Activated CD4-positive, alpha-beta T cell treated with anti-CD3 and anti-CD28 coated beads for 36 hours (primary cell): ENCODE data around the gene AVEN. TPM values are rescaled to one million over a fixed set of nuclear protein-coding genes. Genes with fewer than 3 reads are reported as not detected.

ENCODE experiments used
- ATAC-seq: fragments of 200-7000 bp; cut with Tn5 transposase; one replicate; pipeline ENCODE4 v1.10.0; 2021; ENCODE audit warnings: mild to moderate bottlenecking, moderate library complexity
- CTCF ChIA-PET: fragments of 350-600 bp; sonication (Branson Sonifier 250); formaldehyde crosslinking; loops from one replicate; lab custom pipeline; 2021; ENCODE audit warnings: antibody characterized with exemption; lab: Charles Lee
- POLR2A ChIA-PET: fragments of 350-600 bp; sonication (Branson Sonifier 250); formaldehyde crosslinking; loops from one replicate; lab custom pipeline; 2021; ENCODE audit warnings: antibody characterized with exemption, inconsistent platforms; lab: Charles Lee
- DNase-seq: peaks from one replicate; pipeline ENCODE4 v3.0.0-alpha.2; 2020
- H3K27ac Mint-ChIP-seq: one replicate; pipeline ENCODE4 v1.8.0; 2021; ENCODE audit warnings: mixed read lengths
- H3K27me3 Mint-ChIP-seq: one replicate; pipeline ENCODE4 v1.8.0; 2021; ENCODE audit warnings: mixed read lengths
- H3K36me3 Mint-ChIP-seq: one replicate; pipeline ENCODE4 v1.8.0; 2021; ENCODE audit warnings: low read depth, mixed read lengths
- H3K4me1 Mint-ChIP-seq: one replicate; pipeline ENCODE4 v1.8.0; 2021; ENCODE audit warnings: mixed read lengths
- H3K4me3 Mint-ChIP-seq: one replicate; pipeline ENCODE4 v1.8.0; 2021; ENCODE audit warnings: mild to moderate bottlenecking, moderate library complexity, mixed read lengths
- H3K9me3 Mint-ChIP-seq: one replicate; pipeline ENCODE4 v1.8.0; 2021; ENCODE audit warnings: low read depth, mixed read lengths
- intact Hi-C, 2 experiments: fragments of 100-400 bp; cut with DNase I in 1 of 2; cut with micrococcal nuclease in 1 of 2; formaldehyde crosslinking; loops; one replicate each; pipeline versions ENCODE4 v1.14.2 to v1.15.1; 2022 to 2024; cut with DNase I, micrococcal nuclease
- total RNA-seq, 2 experiments: library from RNA; stranded (reverse); gene quantifications; one replicate each; pipeline ENCODE4 v1.2.3, GENCODE V29; 2021

Gene AVEN
- total RNA-seq, 2 experiments from 2014 or later, result 10.5 to 10.7 TPM

GRCh38 chr15:33846142-33846541 lies 192.9 kb downstream of the AVEN start:
- H3K27me3 Mint-ChIP-seq, result no peaks in the 10 kb centered on the region
- no peak for DNase-seq
- intact Hi-C loops, result no loop called here
- H3K4me3 Mint-ChIP-seq, result no peak overlapping the region
- no peak overlapping the region for H3K27ac Mint-ChIP-seq
- ChIA-PET CTCF (no interaction called here), POLR2A (no interaction called here)
- no peaks in the 10 kb centered on the region for H3K4me1 Mint-ChIP-seq
- H3K36me3 Mint-ChIP-seq, result no peaks in the 10 kb centered on the region
- no peaks in the 10 kb centered on the region for H3K9me3 Mint-ChIP-seq
- ATAC-seq, result no peak

GRCh38 chr15:33844597-33844996 lies 194.4 kb downstream of the AVEN start:
- Mint-ChIP-seq H3K27me3 (no peaks in the 10 kb centered on the region), H3K27ac (no peak overlapping the region), H3K4me1 (no peaks in the 10 kb centered on the region), H3K4me3 (no peak overlapping the region), H3K36me3 (no peaks in the 10 kb centered on the region), H3K9me3 (no peaks in the 10 kb centered on the region)
- ChIA-PET POLR2A (interaction anchor here (0.6 kb wide), 1 partner anchor 32 kb away, joined by 3 read pairs; no protein-coding TSS in a partner anchor), CTCF (no interaction called here)
- no peak for ATAC-seq
- no peak for DNase-seq
- intact Hi-C loops, result no loop called here

GRCh38 chr15:33844186-33844585 lies 194.8 kb downstream of the AVEN start:
- POLR2A ChIA-PET, result no interaction called here
- Mint-ChIP-seq H3K4me1 (no peaks in the 10 kb centered on the region), H3K4me3 (no peak overlapping the region), H3K27me3 (no peaks in the 10 kb centered on the region), H3K36me3 (no peaks in the 10 kb centered on the region), H3K27ac (no peak overlapping the region), H3K9me3 (no peaks in the 10 kb centered on the region)
- CTCF ChIA-PET, result no interaction called here
- no peak for DNase-seq
- ATAC-seq, result no peak
- intact Hi-C loops, result no loop called here

GRCh38 chr15:33840615-33841014 lies 198.4 kb downstream of the AVEN start:
- POLR2A ChIA-PET, result no interaction called here
- intact Hi-C loops, result no loop called here
- Mint-ChIP-seq H3K36me3 (no peaks in the 10 kb centered on the region), H3K27ac (no peak overlapping the region), H3K4me3 (no peak overlapping the region), H3K4me1 (no peaks in the 10 kb centered on the region), H3K9me3 (no peaks in the 10 kb centered on the region), H3K27me3 (no peaks in the 10 kb centered on the region)
- CTCF ChIA-PET, result no interaction called here
- no peak for DNase-seq
- ATAC-seq, result no peak

DNA sequence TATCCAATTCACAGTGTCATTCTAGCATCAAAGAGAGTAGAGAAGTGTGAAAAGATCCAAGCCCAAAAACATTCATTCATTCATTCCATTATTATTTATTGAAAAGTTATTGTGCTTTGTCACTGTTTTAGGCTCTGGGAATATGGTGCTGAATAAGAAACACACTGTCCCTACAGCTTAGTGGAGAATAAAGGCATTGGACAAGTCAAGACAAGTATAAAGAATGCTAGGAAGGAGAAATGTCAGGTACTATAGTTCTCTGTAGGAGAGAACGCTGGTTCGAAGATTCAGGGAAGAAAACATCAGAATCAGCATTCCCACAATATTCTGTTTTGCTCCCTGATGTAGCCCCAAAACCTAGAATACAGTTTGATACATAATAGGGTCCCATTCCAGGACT lies 199.5 kb downstream of the AVEN start:
- H3K9me3 Mint-ChIP-seq, result no peaks in the 10 kb centered on the region
- POLR2A ChIA-PET, result no interaction called here
- DNase-seq (no peak), ATAC-seq (no peak)
- H3K36me3 Mint-ChIP-seq, result no peaks in the 10 kb centered on the region
- H3K4me3 Mint-ChIP-seq, result no peak overlapping the region
- no peak overlapping the region for H3K27ac Mint-ChIP-seq
- intact Hi-C loops, result no loop called here
- H3K27me3 Mint-ChIP-seq, result no peaks in the 10 kb centered on the region
- CTCF ChIA-PET, result no interaction called here
- no peaks in the 10 kb centered on the region for H3K4me1 Mint-ChIP-seq

DNA sequence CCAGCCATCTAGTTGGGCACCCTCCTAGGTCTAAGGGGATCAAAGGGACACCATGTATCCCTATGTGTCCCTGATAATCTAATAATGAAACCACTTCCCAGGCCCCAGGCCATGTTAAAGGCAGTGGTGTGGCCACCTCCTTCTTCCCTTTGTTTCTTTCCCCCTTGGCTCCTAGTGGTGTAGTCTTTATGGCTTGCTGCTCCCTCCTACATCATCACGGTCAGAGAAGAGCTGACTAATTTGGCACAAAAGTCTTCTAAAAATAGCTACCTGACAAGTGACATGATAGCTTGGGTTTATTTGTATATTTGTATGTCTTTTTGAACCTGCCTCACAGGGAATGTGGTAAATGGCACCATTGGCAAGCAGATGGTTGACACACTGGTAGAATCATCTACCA lies 201.7 kb downstream of the AVEN start:
- Mint-ChIP-seq H3K4me3 (no peak overlapping the region), H3K27me3 (no peaks in the 10 kb centered on the region), H3K4me1 (no peaks in the 10 kb centered on the region), H3K9me3 (no peaks in the 10 kb centered on the region), H3K36me3 (no peaks in the 10 kb centered on the region), H3K27ac (no peak overlapping the region)
- POLR2A ChIA-PET, result no interaction called here
- intact Hi-C loops, result no loop called here
- DNase-seq, result no peak
- no peak for ATAC-seq
- CTCF ChIA-PET, result interaction anchor here (0.7 to 1.0 kb wide), 2 partner anchors 14 to 545 kb away, joined by 3 read pairs; no protein-coding TSS in a partner anchor

DNA sequence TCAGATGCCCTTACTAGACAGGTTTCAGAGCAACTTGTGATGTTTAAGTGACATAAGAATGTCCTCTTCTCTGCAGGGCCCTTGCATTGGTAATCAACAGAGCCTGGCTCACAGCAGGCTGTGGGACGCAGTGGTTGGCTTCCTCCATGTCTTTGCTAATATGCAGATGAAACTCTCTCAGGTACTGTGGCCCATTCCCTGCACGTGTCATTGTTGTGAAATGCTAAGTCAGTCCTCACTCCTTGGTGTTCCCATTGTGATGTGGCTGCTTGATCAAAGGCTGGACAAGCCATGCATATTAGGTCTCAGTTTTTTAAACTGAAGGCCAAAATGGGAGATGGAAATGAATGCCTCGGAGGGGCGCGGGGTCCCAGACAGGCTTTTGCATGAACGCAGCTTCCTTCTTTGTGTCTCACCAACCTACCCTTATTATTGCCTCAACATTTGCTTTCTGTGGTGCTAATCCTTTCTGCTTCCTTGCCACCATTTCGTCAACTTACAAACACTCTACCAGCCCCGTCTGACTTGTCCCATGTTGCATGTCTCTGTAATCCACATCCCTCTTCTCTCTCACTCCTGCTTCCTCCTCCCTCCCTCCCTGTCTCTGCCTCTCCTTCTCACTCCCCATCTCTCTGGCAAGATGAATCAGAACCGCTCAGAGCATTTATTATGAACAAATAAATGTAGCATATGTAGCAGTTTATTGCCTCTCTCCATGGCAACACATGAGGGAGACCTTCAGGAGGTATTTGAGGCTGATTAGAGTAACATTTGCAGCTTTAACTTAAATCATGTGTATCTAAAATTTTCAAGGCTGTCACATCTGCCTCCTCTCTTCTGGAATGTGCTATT lies 203.9 kb downstream of the AVEN start:
- POLR2A ChIA-PET, result no interaction called here

DNA sequence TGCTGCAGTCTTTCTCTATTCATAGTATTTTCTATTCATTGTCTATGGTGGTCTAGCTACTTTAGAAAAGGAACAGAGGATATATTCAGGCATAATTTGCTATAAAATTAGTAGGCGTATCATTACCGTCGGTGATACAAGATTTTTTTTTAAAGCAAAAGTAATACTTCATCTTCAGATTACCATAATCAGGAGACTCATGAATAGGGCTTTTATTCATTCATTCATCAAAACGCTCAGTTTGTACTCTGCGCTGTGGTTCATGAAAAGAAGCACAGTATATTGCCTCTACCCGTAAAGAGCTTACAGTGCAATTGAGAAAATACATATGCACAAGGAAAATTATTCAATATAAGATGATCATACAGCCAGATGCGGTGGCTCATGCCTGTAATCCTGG lies 207.4 kb downstream of the AVEN start:
- peaks cover 5% of the 10 kb centered on the region for H3K27me3 Mint-ChIP-seq
- no peak overlapping the region for H3K27ac Mint-ChIP-seq
- DNase-seq, result no peak
- ATAC-seq, result no peak
- H3K4me3 Mint-ChIP-seq, result no peak overlapping the region
- ChIA-PET POLR2A (no interaction called here), CTCF (interaction anchor here (1.0 kb wide), 1 partner anchor 17 kb away, joined by 3 read pairs; no protein-coding TSS in a partner anchor)
- intact Hi-C loops, result no loop called here
- no peaks in the 10 kb centered on the region for H3K9me3 Mint-ChIP-seq
- no peaks in the 10 kb centered on the region for H3K4me1 Mint-ChIP-seq
- no peaks in the 10 kb centered on the region for H3K36me3 Mint-ChIP-seq

More for the DNA sequence above, 203.9 kb downstream of the AVEN start:
- Mint-ChIP-seq H3K9me3 (no peaks in the 10 kb centered on the region), H3K27ac (no peak overlapping the region), H3K27me3 (no peaks in the 10 kb centered on the region), H3K4me3 (no peak overlapping the region), H3K4me1 (no peaks in the 10 kb centered on the region), H3K36me3 (no peaks in the 10 kb centered on the region)
- CTCF ChIA-PET, result interaction anchor here (0.7 to 1.6 kb wide), 2 partner anchors 11 to 1481 kb away, joined by 5 to 6 read pairs; no protein-coding TSS in a partner anchor
- intact Hi-C loops, result no loop called here
- ATAC-seq (no peak), DNase-seq (no peak)

DNA sequence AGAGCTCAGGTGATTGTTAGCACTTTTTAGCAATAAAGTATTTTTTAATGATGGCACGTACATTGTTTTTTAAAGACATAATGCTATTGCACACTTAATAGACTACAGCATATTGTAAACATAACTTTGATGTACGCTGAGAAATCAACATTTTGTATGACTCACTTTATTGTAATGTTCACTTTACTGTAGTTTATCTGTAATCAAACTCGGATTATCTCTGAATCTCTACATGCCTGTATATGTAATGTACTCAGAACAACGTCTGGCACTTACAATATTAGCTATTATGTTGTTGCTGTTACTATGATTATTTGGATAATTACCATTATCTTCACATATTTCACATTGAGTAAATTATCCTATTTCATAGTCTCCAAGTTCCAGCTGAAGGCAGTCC lies 208.7 kb downstream of the AVEN start:
- H3K9me3 Mint-ChIP-seq, result no peaks in the 10 kb centered on the region
- ATAC-seq, result no peak
- peaks cover 5% of the 10 kb centered on the region for H3K27me3 Mint-ChIP-seq
- CTCF ChIA-PET, result no interaction called here
- no peak overlapping the region for H3K27ac Mint-ChIP-seq
- H3K36me3 Mint-ChIP-seq, result no peaks in the 10 kb centered on the region
- intact Hi-C loops, result no loop called here
- POLR2A ChIA-PET, result no interaction called here
- no peaks in the 10 kb centered on the region for H3K4me1 Mint-ChIP-seq
- no peak for DNase-seq
- H3K4me3 Mint-ChIP-seq, result no peak overlapping the region

GRCh38 chr15:33826201-33826600 lies 212.8 kb downstream of the AVEN start:
- CTCF ChIA-PET, result interaction anchor here (1.0 kb wide), 1 partner anchor 534 kb away, joined by 3 read pairs; no protein-coding TSS in a partner anchor
- no peak for DNase-seq

DNA sequence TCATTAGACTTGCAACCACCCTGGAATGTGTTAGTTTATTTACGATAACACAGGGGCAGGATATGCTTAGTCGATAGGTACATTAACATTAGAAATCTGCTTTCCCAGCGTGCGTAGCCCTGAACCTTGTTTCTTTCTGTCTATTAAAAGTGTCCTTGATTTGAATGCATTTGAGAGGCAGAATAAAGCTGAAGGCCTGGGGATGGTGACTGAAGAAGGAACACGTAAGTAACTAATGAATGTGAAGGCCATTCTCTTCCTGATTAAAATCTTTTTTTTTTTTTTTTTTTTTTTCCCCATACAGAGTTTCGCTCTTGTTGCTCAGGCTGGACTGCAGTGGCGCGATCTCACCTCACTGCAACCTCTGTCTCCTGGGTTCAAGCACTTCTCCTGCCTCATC lies 213.6 kb downstream of the AVEN start:
- Mint-ChIP-seq H3K4me1 (no peaks in the 10 kb centered on the region), H3K27me3 (peaks cover 5% of the 10 kb centered on the region), H3K36me3 (no peaks in the 10 kb centered on the region), H3K9me3 (no peaks in the 10 kb centered on the region), H3K4me3 (no peak overlapping the region), H3K27ac (no peak overlapping the region)
- POLR2A ChIA-PET, result no interaction called here
- CTCF ChIA-PET, result interaction anchor here (1.0 kb wide), 1 partner anchor 533 kb away, joined by 3 read pairs; no protein-coding TSS in a partner anchor
- intact Hi-C loops, result no loop called here
- no peak for DNase-seq
- ATAC-seq, result no peak

More at GRCh38 chr15:33826201-33826600, 212.8 kb downstream of the AVEN start:
- POLR2A ChIA-PET, result no interaction called here
- intact Hi-C loops, result no loop called here
- Mint-ChIP-seq H3K4me1 (no peaks in the 10 kb centered on the region), H3K27ac (no peak overlapping the region), H3K27me3 (peaks cover 5% of the 10 kb centered on the region), H3K36me3 (no peaks in the 10 kb centered on the region), H3K4me3 (no peak overlapping the region), H3K9me3 (no peaks in the 10 kb centered on the region)
- no peak for ATAC-seq

- H3K27me3 Mint-ChIP-seq, result peaks cover 5% of the 10 kb centered on the region
- no peaks in the 10 kb centered on the region for H3K4me1 Mint-ChIP-seq
- no peak for ATAC-seq
- DNase-seq, result no peak
- no peaks in the 10 kb centered on the region for H3K36me3 Mint-ChIP-seq
- CTCF ChIA-PET, result no interaction called here
- no peak overlapping the region for H3K27ac Mint-ChIP-seq
- no peak overlapping the region for H3K4me3 Mint-ChIP-seq
- intact Hi-C loops, result no loop called here
- POLR2A ChIA-PET, result no interaction called here
- H3K9me3 Mint-ChIP-seq, result no peaks in the 10 kb centered on the region
These were observed 215.9 kb downstream of the AVEN start for GRCh38 chr15:33823119-33823518.
